Measurements from ENCODE around the gene ONECUT3.

ONECUT3 gene

DNA sequence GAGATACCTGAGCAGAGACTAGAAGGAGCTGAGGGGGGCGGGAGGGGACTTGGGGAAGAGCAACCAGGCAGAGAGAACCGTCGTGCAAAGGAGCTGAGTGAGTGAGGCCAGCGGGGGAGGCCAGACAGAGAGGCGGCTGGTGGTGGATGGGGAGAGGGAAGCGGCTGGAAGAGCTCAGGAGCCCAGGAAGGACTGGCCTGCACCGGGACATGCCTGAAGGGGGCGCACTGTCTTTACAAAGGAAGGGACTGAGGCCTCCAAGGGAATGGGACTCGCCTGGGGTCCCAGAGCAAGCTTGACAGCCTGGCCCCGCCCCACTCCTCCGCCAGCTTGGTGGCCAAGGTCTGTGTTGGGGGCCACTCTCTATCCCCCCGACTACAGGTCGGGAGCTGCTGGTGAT is 14.9 kb downstream of the ONECUT3 start:
- Histone ChIP-seq H3K36me3 (no peaks in the 10 kb centered on the region), H4K20me1 (peaks cover 21% of the 10 kb centered on the region), H3K4me2 (peak overlapping the region; percentile 84), H3K4me3 (no peak overlapping the region), H3K9ac (no peak overlapping the region), H3K27ac (no peak overlapping the region), H3K4me1 (peaks cover 43% of the 10 kb centered on the region), H3K27me3 (peaks cover 97% of the 10 kb centered on the region), H3K9me3 (peaks cover 28% of the 10 kb centered on the region)
- TF ChIP-seq Cebpa-rat (IDR thresholded peaks at IDR 0.05), result no peak

DNA sequence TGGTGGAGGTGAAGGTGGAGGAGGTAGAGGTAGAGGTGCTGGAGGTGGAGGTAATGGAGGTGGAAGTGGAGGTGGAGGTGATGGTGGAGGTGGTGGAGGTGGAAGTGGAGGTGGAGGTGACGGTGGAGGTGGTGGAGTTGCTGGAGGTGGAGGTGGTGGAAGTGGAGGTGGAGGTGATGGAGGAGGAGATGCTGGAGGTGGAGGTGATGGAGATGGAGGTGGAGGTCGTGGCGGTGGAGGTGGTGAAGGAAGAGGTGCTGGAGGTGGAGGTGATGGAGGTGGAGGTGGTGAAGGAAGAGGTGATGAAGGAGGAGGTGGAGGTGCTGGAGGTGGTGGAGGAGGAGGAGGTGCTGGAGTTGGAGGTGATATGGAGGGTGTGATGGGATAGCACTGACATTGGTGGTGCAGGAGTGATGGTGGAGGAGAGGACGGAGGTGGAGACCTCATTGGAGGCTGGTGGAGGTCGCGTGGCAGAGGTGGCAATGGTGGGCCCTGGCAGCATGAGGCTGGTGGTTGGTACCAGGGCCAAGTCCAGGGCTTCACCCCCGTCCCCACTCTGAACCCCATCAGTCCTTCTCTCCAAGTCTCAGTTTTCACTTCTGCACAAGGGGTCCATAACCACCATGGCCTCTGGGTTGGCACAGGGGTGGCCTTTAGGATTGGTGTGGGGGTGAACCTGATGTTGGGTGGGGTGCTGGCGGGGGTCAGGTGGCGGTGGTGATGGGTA is 15.8 kb downstream of the ONECUT3 start:
- Histone ChIP-seq H4K20me1 (peaks cover 14% of the 10 kb centered on the region), H3K4me3 (no peak overlapping the region), H3K4me1 (peaks cover 49% of the 10 kb centered on the region), H3K27me3 (peaks cover 97% of the 10 kb centered on the region), H3K4me2 (no peak overlapping the region), H3K36me3 (no peaks in the 10 kb centered on the region), H3K9ac (no peak overlapping the region), H3K27ac (no peak overlapping the region), H3K9me3 (peaks cover 28% of the 10 kb centered on the region)
- TF ChIP-seq Cebpa-rat (IDR thresholded peaks at IDR 0.05), result no peak

DNA sequence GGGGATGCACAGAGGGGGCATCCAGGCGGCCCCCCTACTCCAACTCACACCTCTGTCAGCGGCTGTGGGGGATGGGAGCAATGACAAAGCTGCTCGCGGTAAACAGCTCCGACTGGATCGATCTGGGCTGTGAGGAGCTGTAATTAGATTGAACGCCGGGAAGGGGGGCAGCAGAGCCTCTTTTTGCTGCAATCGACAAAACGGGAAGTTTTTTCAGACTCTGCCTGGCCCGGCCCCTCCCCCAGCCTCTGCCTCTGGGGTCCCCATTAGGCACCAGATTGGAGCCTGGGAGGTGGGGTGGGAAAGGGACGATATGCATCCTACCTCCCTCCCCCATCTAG is 16.3 kb downstream of the ONECUT3 start:
- Histone ChIP-seq H3K9me3 (peaks cover 29% of the 10 kb centered on the region), H3K4me2 (no peak overlapping the region), H3K27me3 (peaks cover 97% of the 10 kb centered on the region), H4K20me1 (peaks cover 14% of the 10 kb centered on the region), H3K36me3 (no peaks in the 10 kb centered on the region), H3K4me1 (peaks cover 50% of the 10 kb centered on the region), H3K4me3 (no peak overlapping the region), H3K9ac (no peak overlapping the region), H3K27ac (no peak overlapping the region)
- no peak for TF ChIP-seq Cebpa-rat (IDR thresholded peaks at IDR 0.05)

DNA sequence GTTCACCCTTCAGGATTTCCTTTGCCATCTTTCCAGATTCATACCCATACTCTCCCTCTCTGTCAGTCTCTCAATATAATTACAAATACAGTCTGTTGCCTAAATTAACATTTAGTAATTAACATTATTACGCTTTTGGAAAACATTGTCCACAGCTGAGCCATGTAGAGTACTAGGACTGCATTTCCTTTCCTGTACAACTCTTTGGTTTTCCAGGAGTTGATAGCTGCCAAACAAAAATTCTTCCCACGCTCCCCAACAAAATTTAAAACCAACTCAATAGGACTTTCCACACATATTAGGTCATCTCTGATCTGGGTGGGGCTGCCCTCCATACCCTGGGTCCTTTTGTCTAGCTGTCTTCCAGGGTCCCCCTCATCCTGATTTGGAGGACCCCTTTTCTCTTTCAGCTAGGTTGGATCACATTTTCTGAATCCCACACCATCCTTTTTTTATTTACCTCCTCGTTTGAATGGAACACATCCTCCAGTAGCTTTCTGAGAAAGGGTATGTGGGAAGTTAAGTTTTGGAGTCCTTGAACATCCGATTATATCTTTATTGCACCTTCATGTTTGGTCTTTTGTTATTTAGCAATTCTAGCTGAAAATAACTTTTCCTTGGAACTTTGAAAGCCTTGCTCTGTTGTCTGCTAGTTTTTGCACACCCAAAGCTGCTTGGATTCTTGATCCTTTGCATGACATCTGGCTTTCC is 17.7 kb downstream of the ONECUT3 start:
- no peaks in the 10 kb centered on the region for H3K36me3 ChIP-seq
- H3K27me3 ChIP-seq, result peaks cover 97% of the 10 kb centered on the region
- H3K4me3 ChIP-seq, result no peak overlapping the region
- no peak overlapping the region for H3K27ac ChIP-seq
- TF ChIP-seq Cebpa-rat (IDR thresholded peaks at IDR 0.05), result no peak
- H3K9me3 ChIP-seq, result peaks cover 38% of the 10 kb centered on the region
- peaks cover 3% of the 10 kb centered on the region for H4K20me1 ChIP-seq
- no peak overlapping the region for H3K9ac ChIP-seq
- peaks cover 49% of the 10 kb centered on the region for H3K4me1 ChIP-seq
- H3K4me2 ChIP-seq, result no peak overlapping the region

DNA sequence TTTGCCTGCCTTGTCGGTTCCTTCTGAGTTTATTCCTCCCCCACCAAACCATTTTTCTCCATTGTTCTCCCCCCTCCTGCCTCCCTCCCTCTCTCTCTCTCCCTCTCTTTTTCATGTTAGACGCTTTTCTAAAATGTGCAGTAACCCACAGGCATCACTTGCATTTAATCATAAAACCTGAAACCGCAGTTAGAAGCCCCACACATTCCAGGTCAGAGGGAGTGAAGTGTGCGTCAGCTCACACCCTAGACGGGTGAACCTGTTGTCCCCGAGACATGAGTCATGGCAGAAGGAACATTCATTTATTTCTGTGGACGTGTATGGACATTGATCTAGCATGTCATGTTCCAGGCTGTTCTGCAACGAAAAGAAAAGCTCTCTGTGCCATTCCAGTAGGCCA is 19.9 kb downstream of the ONECUT3 start:
- Histone ChIP-seq H3K36me3 (no peaks in the 10 kb centered on the region), H3K4me2 (peak overlapping the region; percentile 3; the same call in 1 of the 2 replicates), H3K27me3 (peaks cover 97% of the 10 kb centered on the region), H3K27ac (no peak overlapping the region), H4K20me1 (peaks cover 11% of the 10 kb centered on the region), H3K9me3 (peaks cover 38% of the 10 kb centered on the region), H3K9ac (no peak overlapping the region), H3K4me1 (peaks cover 37% of the 10 kb centered on the region), H3K4me3 (no peak overlapping the region)
- TF ChIP-seq Cebpa-rat (IDR thresholded peaks at IDR 0.05), result no peak

DNA sequence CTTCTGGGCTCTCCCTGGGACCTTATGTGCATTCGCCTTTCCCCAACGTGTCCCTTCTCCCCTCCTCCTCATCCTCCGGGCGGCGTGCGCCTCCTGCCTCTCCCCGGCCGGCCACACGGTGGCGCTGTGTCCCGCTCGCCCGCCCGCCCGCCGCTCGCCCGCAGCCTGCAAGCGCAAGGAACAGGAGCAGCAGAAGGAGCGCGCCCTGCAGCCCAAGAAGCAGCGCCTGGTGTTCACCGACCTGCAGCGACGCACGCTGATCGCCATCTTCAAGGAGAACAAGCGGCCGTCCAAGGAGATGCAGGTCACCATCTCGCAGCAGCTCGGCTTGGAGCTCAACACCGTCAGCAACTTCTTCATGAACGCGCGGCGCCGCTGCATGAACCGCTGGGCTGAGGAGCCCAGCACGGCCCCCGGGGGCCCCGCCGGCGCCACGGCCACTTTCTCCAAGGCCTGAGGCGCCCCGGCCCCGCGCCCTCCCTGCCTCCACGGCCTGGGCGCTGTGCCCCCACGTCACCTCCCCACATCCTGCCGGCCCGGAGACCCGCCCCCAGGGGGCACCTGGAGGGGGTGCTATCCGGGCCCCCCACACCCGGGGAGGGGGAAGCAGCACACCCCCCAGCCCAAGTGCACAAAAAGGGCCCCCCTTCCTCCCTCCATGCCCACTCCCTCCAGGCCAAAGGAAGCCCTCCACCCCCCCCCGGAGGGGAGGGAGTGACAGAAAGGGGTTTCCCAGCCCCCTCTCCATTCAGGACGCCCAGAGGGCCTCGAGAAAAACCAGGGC is 21.9 kb downstream of the ONECUT3 start:
- Histone ChIP-seq H3K27ac (no peak overlapping the region), H3K4me3 (peak overlapping the region; percentile 62), H3K27me3 (peaks cover 99% of the 10 kb centered on the region), H3K4me2 (peak overlapping the region; percentile 95), H4K20me1 (peaks cover 22% of the 10 kb centered on the region), H3K4me1 (peaks cover 48% of the 10 kb centered on the region), H3K36me3 (no peaks in the 10 kb centered on the region), H3K9ac (no peak overlapping the region), H3K9me3 (peaks cover 32% of the 10 kb centered on the region)
- no peak for TF ChIP-seq Cebpa-rat (IDR thresholded peaks at IDR 0.05)

DNA sequence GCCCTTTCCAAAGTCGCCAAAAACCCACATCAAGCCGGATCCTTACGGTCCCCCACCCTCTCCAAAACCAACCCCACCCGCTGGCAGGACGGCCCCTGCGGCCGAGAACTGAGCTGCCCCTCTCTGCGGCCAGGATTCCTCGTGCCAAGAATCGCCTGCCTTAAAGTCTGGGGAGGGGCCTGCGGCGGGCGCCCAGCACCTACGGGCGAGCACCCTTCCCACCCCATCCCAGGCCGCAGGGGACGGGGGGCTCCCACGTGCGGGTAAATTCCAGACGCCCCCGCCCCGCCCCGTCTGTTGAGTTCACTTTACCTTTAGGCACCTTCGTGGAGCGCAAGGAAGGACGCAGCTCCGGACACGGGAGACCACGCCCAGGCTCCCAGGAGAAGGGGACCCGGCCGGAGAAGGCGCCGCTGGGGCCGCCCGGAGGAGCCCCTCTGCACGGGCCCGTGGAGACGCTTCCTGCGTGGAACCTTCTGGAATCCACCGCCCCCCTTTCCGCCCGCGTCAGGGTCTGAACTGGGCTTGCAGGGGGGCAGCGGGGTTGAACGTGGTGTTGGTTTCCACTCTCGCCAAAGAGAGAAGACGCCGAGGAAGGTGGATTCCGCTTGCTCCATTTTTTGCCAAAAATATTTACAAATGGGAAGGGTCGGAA is 22.8 kb downstream of the ONECUT3 start:
- H3K9ac ChIP-seq, result no peak overlapping the region

DNA sequence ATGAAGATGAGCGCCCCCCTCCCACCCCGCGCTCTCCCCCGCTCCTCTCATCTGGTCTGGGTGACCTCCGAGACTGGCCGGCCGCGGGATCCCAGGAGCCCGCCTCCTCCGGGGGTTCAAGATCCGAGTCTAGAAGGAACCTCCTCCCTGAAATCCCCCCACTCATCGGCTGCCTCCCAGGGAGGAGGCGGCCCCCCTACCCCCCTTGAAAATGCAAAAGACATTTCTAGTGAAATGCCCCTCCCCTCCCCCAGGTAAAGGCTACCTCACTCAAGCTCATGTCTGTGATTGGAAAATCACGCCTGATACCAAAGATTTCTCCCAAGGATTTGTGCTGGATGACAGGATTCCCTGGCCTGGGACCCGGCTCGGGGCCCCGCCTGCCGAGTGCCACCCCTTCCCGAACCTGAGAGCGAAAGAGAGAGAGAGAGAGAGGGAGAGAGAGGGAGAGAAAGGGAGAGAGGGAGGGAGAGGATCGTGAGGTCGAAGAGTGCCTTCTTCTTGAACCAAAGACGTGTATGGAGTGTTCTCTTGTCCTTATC is 23.4 kb downstream of the ONECUT3 start:
- Histone ChIP-seq H3K27ac (no peak overlapping the region), H3K4me2 (peak overlapping the region; percentile 95), H3K9ac (no peak overlapping the region), H3K9me3 (peaks cover 19% of the 10 kb centered on the region), H3K27me3 (peaks cover 96% of the 10 kb centered on the region), H4K20me1 (peaks cover 22% of the 10 kb centered on the region), H3K36me3 (no peaks in the 10 kb centered on the region), H3K4me1 (peaks cover 58% of the 10 kb centered on the region), H3K4me3 (peak overlapping the region; percentile 62)
- TF ChIP-seq Cebpa-rat (IDR thresholded peaks at IDR 0.05), result no peak

More for the DNA sequence above, 22.8 kb downstream of the ONECUT3 start:
- Histone ChIP-seq H3K27me3 (peaks cover 99% of the 10 kb centered on the region), H3K36me3 (no peaks in the 10 kb centered on the region), H3K4me2 (peak overlapping the region; percentile 95), H3K27ac (no peak overlapping the region), H3K4me1 (peaks cover 57% of the 10 kb centered on the region), H3K9me3 (peaks cover 23% of the 10 kb centered on the region), H4K20me1 (peaks cover 22% of the 10 kb centered on the region), H3K4me3 (peak overlapping the region; percentile 62)
- TF ChIP-seq Cebpa-rat (IDR thresholded peaks at IDR 0.05), result no peak

DNA sequence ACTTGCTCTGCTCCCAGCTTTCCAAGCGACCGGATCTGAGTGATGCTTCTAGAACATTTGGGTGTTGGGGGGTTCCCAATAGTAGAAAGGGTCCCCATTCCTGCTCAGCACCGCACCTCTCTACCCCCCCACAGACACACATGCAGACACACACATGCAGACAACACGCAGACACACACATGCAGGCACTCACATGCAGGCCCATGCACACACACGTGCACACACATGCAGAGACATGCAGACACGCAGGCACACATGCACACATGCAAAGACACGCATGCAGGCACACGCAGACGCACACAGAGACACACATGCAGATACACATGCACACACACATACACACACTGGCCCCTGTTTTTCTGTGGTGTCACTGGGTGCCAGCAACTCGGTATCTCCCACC is 23.8 kb downstream of the ONECUT3 start:
- Histone ChIP-seq H3K9me3 (peaks cover 19% of the 10 kb centered on the region), H3K36me3 (no peaks in the 10 kb centered on the region), H3K4me1 (peaks cover 62% of the 10 kb centered on the region), H3K9ac (no peak overlapping the region), H3K27me3 (peaks cover 97% of the 10 kb centered on the region), H3K4me2 (no peak overlapping the region), H3K4me3 (no peak overlapping the region), H4K20me1 (peaks cover 22% of the 10 kb centered on the region), H3K27ac (no peak overlapping the region)
- TF ChIP-seq Cebpa-rat (IDR thresholded peaks at IDR 0.05), result no peak
